ENCODE results near the gene GNB3. TPM values are rescaled to one million over a fixed set of nuclear protein-coding genes. Genes with fewer than 3 reads are reported as not detected.

The GNB3 gene
- total RNA-seq, 1 experiment from 2014 or later, result 20.7 TPM

- BruUV-seq (replicated peaks), result no TSS peak
- H3K36me3 ChIP-seq (ENCODE audit: insufficient read depth, low read length, poor library complexity, severe bottlenecking), result no peaks in the 10 kb centered on the region
- DNase-seq (ENCODE audit: low spot score), result no peak
- TF ChIP-seq EZH2 (IDR thresholded peaks at IDR 0.05; ENCODE audit: borderline replicate concordance, low read depth, low read length, poor library complexity, severe bottlenecking) (no peak), CTCF (conservative IDR thresholded peaks at IDR 0.05; ENCODE audit: low read depth, low read length) (no peak)
- intact Hi-C loops (cut with micrococcal nuclease; ENCODE audit: unreplicated experiment), result loop anchor here (1.0 to 5.0 kb wide), 3 partner anchors 58 to 208 kb away; partner anchors contain the start of genes MLF2 and PTMS
- peaks cover 37% of the 10 kb centered on the region for H3K4me1 ChIP-seq (ENCODE audit: insufficient read depth, low read length, poor library complexity, severe bottlenecking)
- no peaks in the 10 kb centered on the region for H3K9me3 ChIP-seq (ENCODE audit: low read depth, low read length, poor library complexity, severe bottlenecking)
- CTCF ChIA-PET, result interaction anchor here (0.6 to 1.0 kb wide), 3 partner anchors 44 to 71 kb away, joined by 3 to 6 read pairs (median 3); partner anchors contain the start of gene MLF2
- H3K27ac ChIP-seq (ENCODE audit: low read depth, low read length, poor library complexity, severe bottlenecking), result no peak overlapping the region
- no peaks in the 10 kb centered on the region for H3K27me3 ChIP-seq (replicated peaks; ENCODE audit: insufficient read depth, low read depth, low read length, poor library complexity)
- H3K4me3 ChIP-seq (ENCODE audit: low read depth, low read length, poor library complexity, severe bottlenecking), result no peak overlapping the region
- POLR2A ChIA-PET (ENCODE audit: low non-redundant PET), result no interaction called here
These were observed 15.8 kb upstream of the GNB3 start for GRCh38 chr12:6824901-6825381.

- H3K27ac ChIP-seq (ENCODE audit: low read depth, low read length, poor library complexity, severe bottlenecking), result peak overlapping the region; percentile 11
- H3K27me3 ChIP-seq (replicated peaks; ENCODE audit: insufficient read depth, low read depth, low read length, poor library complexity), result no peaks in the 10 kb centered on the region
- BruUV-seq (replicated peaks), result no TSS peak
- ChIA-PET CTCF (interaction anchor here (1.0 kb wide), 2 partner anchors 45 to 72 kb away, joined by 3 to 6 read pairs; partner anchors contain the start of gene MLF2), POLR2A (ENCODE audit: low non-redundant PET) (interaction anchor here (0.9 kb wide), 1 partner anchor 72 kb away, joined by 3 read pairs; no protein-coding TSS in a partner anchor)
- intact Hi-C loops (cut with micrococcal nuclease; ENCODE audit: unreplicated experiment), result loop anchor here (1.0 to 5.0 kb wide), 3 partner anchors 58 to 208 kb away; partner anchors contain the start of genes MLF2 and PTMS
- TF ChIP-seq EZH2 (IDR thresholded peaks at IDR 0.05; ENCODE audit: borderline replicate concordance, low read depth, low read length, poor library complexity, severe bottlenecking) (no peak), CTCF (conservative IDR thresholded peaks at IDR 0.05; ENCODE audit: low read depth, low read length) (peak; percentile 92)
- peak; percentile 85 for DNase-seq (ENCODE audit: low spot score)
- H3K4me3 ChIP-seq (ENCODE audit: low read depth, low read length, poor library complexity, severe bottlenecking), result no peak overlapping the region
- H3K36me3 ChIP-seq (ENCODE audit: insufficient read depth, low read length, poor library complexity, severe bottlenecking), result peaks cover 2% of the 10 kb centered on the region
- H3K9me3 ChIP-seq (ENCODE audit: low read depth, low read length, poor library complexity, severe bottlenecking), result no peaks in the 10 kb centered on the region
- peaks cover 37% of the 10 kb centered on the region for H3K4me1 ChIP-seq (ENCODE audit: insufficient read depth, low read length, poor library complexity, severe bottlenecking)
These were observed 15.2 kb upstream of the GNB3 start for GRCh38 chr12:6825398-6826124.

GRCh38 chr12:6826125-6826733 lies 14.5 kb upstream of the GNB3 start:
- H3K27ac ChIP-seq (ENCODE audit: low read depth, low read length, poor library complexity, severe bottlenecking), result peak overlapping the region; percentile 11
- H3K36me3 ChIP-seq (ENCODE audit: insufficient read depth, low read length, poor library complexity, severe bottlenecking), result peaks cover 8% of the 10 kb centered on the region
- no peak for DNase-seq (ENCODE audit: low spot score)
- no peaks in the 10 kb centered on the region for H3K27me3 ChIP-seq (replicated peaks; ENCODE audit: insufficient read depth, low read depth, low read length, poor library complexity)
- BruUV-seq (replicated peaks), result no TSS peak
- ChIA-PET POLR2A (ENCODE audit: low non-redundant PET) (interaction anchor here (0.9 kb wide), 1 partner anchor 73 kb away, joined by 3 read pairs; no protein-coding TSS in a partner anchor), CTCF (no interaction called here)
- no peak overlapping the region for H3K4me3 ChIP-seq (ENCODE audit: low read depth, low read length, poor library complexity, severe bottlenecking)
- H3K4me1 ChIP-seq (ENCODE audit: insufficient read depth, low read length, poor library complexity, severe bottlenecking), result peaks cover 32% of the 10 kb centered on the region
- intact Hi-C loops (cut with micrococcal nuclease; ENCODE audit: unreplicated experiment), result loop anchor here (5.0 kb wide), 2 partner anchors 59 to 209 kb away; partner anchors contain the start of gene PTMS
- no peak for TF ChIP-seq EZH2 (IDR thresholded peaks at IDR 0.05; ENCODE audit: borderline replicate concordance, low read depth, low read length, poor library complexity, severe bottlenecking)
- TF ChIP-seq CTCF (conservative IDR thresholded peaks at IDR 0.05; ENCODE audit: low read depth, low read length), result no peak
- H3K9me3 ChIP-seq (ENCODE audit: low read depth, low read length, poor library complexity, severe bottlenecking), result no peaks in the 10 kb centered on the region

Data from A673 (cell line).